Bronchial epithelial cell (primary cell): Measurements from ENCODE around the gene MRPL38. TPM values are rescaled to one million over a fixed set of nuclear protein-coding genes. Genes with fewer than 3 reads are reported as not detected.

ENCODE experiments used
- DNase-seq: peaks from one replicate; pipeline ENCODE4 v3.0.0-alpha.2; 2010; ENCODE audit warnings: low read depth
- FAIRE-seq: peaks from 2 replicates; lab custom pipeline; 2011; peaks lifted over from hg19 to GRCh38; lab: Jason Lieb, UNC
- H3K27me3 ChIP-seq: 2 replicates; pipeline ENCODE4 v1.5.1; 2011; ENCODE audit warnings: low read length; ENCODE audit not compliant: control insufficient read depth, insufficient read depth
- H3K36me3 ChIP-seq: 2 replicates; pipeline ENCODE4 v1.5.1; 2011; ENCODE audit warnings: low read length; ENCODE audit not compliant: control insufficient read depth, insufficient read depth
- H3K4me3 ChIP-seq: 2 replicates; pipeline ENCODE4 v1.5.1; 2011; ENCODE audit warnings: mild to moderate bottlenecking, low read depth, low read length, control low read depth
- CTCF ChIP-seq: IDR thresholded peaks from 2 replicates; pipeline ENCODE4 v1.5.1; 2011; ENCODE audit warnings: mild to moderate bottlenecking, moderate library complexity, low read length, control low read depth, inconsistent platforms; ENCODE audit not compliant: insufficient read depth, severe bottlenecking
- total RNA-seq: library from RNA; depleted of rRNA; stranded (reverse); fragments of >200 nt; gene quantifications from 2 replicates; pipeline ENCODE4 v1.2.1, GENCODE V29; 2014

Gene MRPL38
- total RNA-seq, result 27.4 and 31.7 TPM in 2 replicates

GRCh38 chr17:75904749-75905521, at the start of gene MRPL38:
Gene MRPL38, minus strand, starts transcription at chr17:75904884. Its CDS starts 9 bp downstream, at chr17:75904875.
- peak; percentile 97 for TF ChIP-seq CTCF
- Histone ChIP-seq H3K36me3 (peaks cover 8% of the 10 kb centered on the region), H3K4me3 (peak within 1 kb of the TSS; percentile 58), H3K27me3 (no peaks in the 10 kb centered on the region)
- DNase-seq (peak; percentile 84), FAIRE-seq (no peak)

GRCh38 chr17:75950855-75951554, 46.3 kb upstream of the MRPL38 start:
- Histone ChIP-seq H3K36me3 (peaks cover 29% of the 10 kb centered on the region), H3K4me3 (no peak overlapping the region), H3K27me3 (no peaks in the 10 kb centered on the region)
- DNase-seq (no peak), FAIRE-seq (peak; percentile 18)
- TF ChIP-seq CTCF, result no peak

- FAIRE-seq (no peak), DNase-seq (no peak)
- H3K4me3 ChIP-seq, result no peak overlapping the region
- peaks cover 26% of the 10 kb centered on the region for H3K36me3 ChIP-seq
- no peak for TF ChIP-seq CTCF
- H3K27me3 ChIP-seq, result no peaks in the 10 kb centered on the region
These were observed 45.7 kb upstream of the MRPL38 start for GRCh38 chr17:75950421-75950820.

GRCh38 chr17:75945211-75945610, 40.5 kb upstream of the MRPL38 start:
- Histone ChIP-seq H3K27me3 (no peaks in the 10 kb centered on the region), H3K36me3 (peaks cover 9% of the 10 kb centered on the region), H3K4me3 (no peak overlapping the region)
- DNase-seq (no peak), FAIRE-seq (no peak)
- TF ChIP-seq CTCF, result no peak

- Histone ChIP-seq H3K4me3 (no peak overlapping the region), H3K27me3 (no peaks in the 10 kb centered on the region), H3K36me3 (peaks cover 8% of the 10 kb centered on the region)
- TF ChIP-seq CTCF, result no peak
- FAIRE-seq (no peak), DNase-seq (no peak)
These were observed 38.8 kb upstream of the MRPL38 start for GRCh38 chr17:75943491-75943890.
